Measurements from ENCODE around the gene BCAS3. TPM values are rescaled to one million over a fixed set of nuclear protein-coding genes. Genes with fewer than 3 reads are reported as not detected.
"Not testable (repeated sequence)": the region's sequence is repeated elsewhere in the genome, so short reads cannot be mapped to it uniquely, and the experiment has no call there.

The BCAS3 gene
- total RNA-seq, 2 experiments from 2014 or later: 7.2 to 7.5 TPM

GRCh38 chr17:60964160-60964559 lies 286.5 kb downstream of the BCAS3 start:
- Mint-ChIP-seq H3K36me3 (ENCODE audit: low read depth) (peaks cover 14% of the 10 kb centered on the region), H3K9me3 (peaks cover 14% of the 10 kb centered on the region), H3K27me3 (ENCODE audit: low read depth) (no peaks in the 10 kb centered on the region), H3K27ac (no peak overlapping the region), H3K4me3 (no peak overlapping the region), H3K4me1 (ENCODE audit: low read depth) (no peaks in the 10 kb centered on the region)
- intact Hi-C loops (cut with micrococcal nuclease): loop anchor here (10.0 kb wide), 1 partner anchor 581 kb away; no protein-coding TSS in a partner anchor
- CTCF ChIA-PET: interaction anchor here (0.6 kb wide), 1 partner anchor 53 kb away, joined by 3 read pairs; no protein-coding TSS in a partner anchor
- no peak for DNase-seq

- H3K9me3 Mint-ChIP-seq: peaks cover 11% of the 10 kb centered on the region
- no peak for DNase-seq
- no peak overlapping the region for H3K27ac Mint-ChIP-seq
- CTCF ChIA-PET: no interaction called here
- H3K4me1 Mint-ChIP-seq (ENCODE audit: low read depth): no peaks in the 10 kb centered on the region
- H3K4me3 Mint-ChIP-seq: no peak overlapping the region
- intact Hi-C loops (cut with micrococcal nuclease): loop anchor here (10.0 kb wide), 1 partner anchor 577 kb away; no protein-coding TSS in a partner anchor
- no peaks in the 10 kb centered on the region for H3K27me3 Mint-ChIP-seq (ENCODE audit: low read depth)
- peaks cover 10% of the 10 kb centered on the region for H3K36me3 Mint-ChIP-seq (ENCODE audit: low read depth)
Measured at GRCh38 chr17:60968266-60968665, 290.6 kb downstream of the BCAS3 start.

- Mint-ChIP-seq H3K36me3 (ENCODE audit: low read depth) (peaks cover 6% of the 10 kb centered on the region), H3K4me3 (no peak overlapping the region)
- intact Hi-C loops (cut with micrococcal nuclease): loop anchor here (2.0 to 10.0 kb wide), 3 partner anchors 247 to 575 kb away; no protein-coding TSS in a partner anchor
Measured at GRCh38 chr17:60969500-60970037, 291.9 kb downstream of the BCAS3 start.

GRCh38 chr17:60970741-60971140 lies 293.1 kb downstream of the BCAS3 start:
- Mint-ChIP-seq H3K27me3 (ENCODE audit: low read depth) (no peaks in the 10 kb centered on the region), H3K4me1 (ENCODE audit: low read depth) (no peaks in the 10 kb centered on the region), H3K4me3 (no peak overlapping the region), H3K27ac (no peak overlapping the region), H3K36me3 (ENCODE audit: low read depth) (peaks cover 6% of the 10 kb centered on the region), H3K9me3 (peaks cover 11% of the 10 kb centered on the region)
- intact Hi-C loops (cut with micrococcal nuclease): loop anchor here (1.0 to 5.0 kb wide), 3 partner anchors 248 to 442 kb away; no protein-coding TSS in a partner anchor
- no peak for DNase-seq
- CTCF ChIA-PET: interaction anchor here (0.9 to 2.5 kb wide), 4 partner anchors 22 to 419 kb away, joined by 3 to 10 read pairs (median 3); no protein-coding TSS in a partner anchor

More at GRCh38 chr17:60969500-60970037, 291.9 kb downstream of the BCAS3 start:
- Mint-ChIP-seq H3K27me3 (ENCODE audit: low read depth) (no peaks in the 10 kb centered on the region), H3K27ac (no peak overlapping the region), H3K9me3 (peaks cover 11% of the 10 kb centered on the region), H3K4me1 (ENCODE audit: low read depth) (no peaks in the 10 kb centered on the region)
- CTCF ChIA-PET: no interaction called here
- no peak for DNase-seq

GRCh38 chr17:60971515-60972369 lies 294.1 kb downstream of the BCAS3 start:
- CTCF ChIA-PET: interaction anchor here (0.6 to 2.5 kb wide), 12 partner anchors 15 to 686 kb away, joined by 3 to 10 read pairs (median 3); no protein-coding TSS in a partner anchor
- Mint-ChIP-seq H3K27ac (no peak overlapping the region), H3K27me3 (ENCODE audit: low read depth) (no peaks in the 10 kb centered on the region), H3K9me3 (peaks cover 9% of the 10 kb centered on the region), H3K36me3 (ENCODE audit: low read depth) (peaks cover 4% of the 10 kb centered on the region), H3K4me3 (no peak overlapping the region), H3K4me1 (ENCODE audit: low read depth) (no peaks in the 10 kb centered on the region)
- DNase-seq: peak; percentile 69
- intact Hi-C loops (cut with micrococcal nuclease): loop anchor here (1.0 to 5.0 kb wide), 3 partner anchors 249 to 441 kb away; no protein-coding TSS in a partner anchor

GRCh38 chr17:60976861-60977260 lies 299.2 kb downstream of the BCAS3 start:
- H3K36me3 Mint-ChIP-seq (ENCODE audit: low read depth); DNase-seq; H3K4me3 Mint-ChIP-seq; H3K4me1 Mint-ChIP-seq (ENCODE audit: low read depth); CTCF ChIA-PET; H3K9me3 Mint-ChIP-seq; H3K27ac Mint-ChIP-seq; intact Hi-C loops (cut with micrococcal nuclease); H3K27me3 Mint-ChIP-seq (ENCODE audit: low read depth): not testable (repeated sequence)

- CTCF ChIA-PET: no interaction called here
- no peaks in the 10 kb centered on the region for H3K4me1 Mint-ChIP-seq (ENCODE audit: low read depth)
Measured at GRCh38 chr17:60989379-60989778, 311.7 kb downstream of the BCAS3 start.

GRCh38 chr17:60989846-60990245 lies 312.2 kb downstream of the BCAS3 start:
- Mint-ChIP-seq H3K27me3 (ENCODE audit: low read depth) (no peaks in the 10 kb centered on the region), H3K4me3 (no peak overlapping the region), H3K27ac (no peak overlapping the region), H3K4me1 (ENCODE audit: low read depth) (no peaks in the 10 kb centered on the region), H3K36me3 (ENCODE audit: low read depth) (peaks cover 1% of the 10 kb centered on the region), H3K9me3 (no peaks in the 10 kb centered on the region)
- no peak for DNase-seq
- CTCF ChIA-PET: no interaction called here
- intact Hi-C loops (cut with micrococcal nuclease): no loop called here

More at GRCh38 chr17:60989379-60989778, 311.7 kb downstream of the BCAS3 start:
- Mint-ChIP-seq H3K9me3 (no peaks in the 10 kb centered on the region), H3K27ac (no peak overlapping the region), H3K36me3 (ENCODE audit: low read depth) (peaks cover 1% of the 10 kb centered on the region), H3K4me3 (no peak overlapping the region), H3K27me3 (ENCODE audit: low read depth) (no peaks in the 10 kb centered on the region)
- intact Hi-C loops (cut with micrococcal nuclease): no loop called here
- no peak for DNase-seq

- no peak for DNase-seq
- Mint-ChIP-seq H3K27me3 (ENCODE audit: low read depth) (no peaks in the 10 kb centered on the region), H3K4me3 (no peak overlapping the region), H3K27ac (no peak overlapping the region), H3K4me1 (ENCODE audit: low read depth) (no peaks in the 10 kb centered on the region), H3K9me3 (no peaks in the 10 kb centered on the region), H3K36me3 (ENCODE audit: low read depth) (peaks cover 1% of the 10 kb centered on the region)
- CTCF ChIA-PET: no interaction called here
- intact Hi-C loops (cut with micrococcal nuclease): no loop called here
Measured at GRCh38 chr17:60993497-60993896, 315.8 kb downstream of the BCAS3 start.

- Mint-ChIP-seq H3K27me3 (ENCODE audit: low read depth) (no peaks in the 10 kb centered on the region), H3K9me3 (no peaks in the 10 kb centered on the region), H3K27ac (no peak overlapping the region), H3K36me3 (ENCODE audit: low read depth) (peaks cover 1% of the 10 kb centered on the region), H3K4me3 (no peak overlapping the region), H3K4me1 (ENCODE audit: low read depth) (no peaks in the 10 kb centered on the region)
- no peak for DNase-seq
- intact Hi-C loops (cut with micrococcal nuclease): no loop called here
- CTCF ChIA-PET: no interaction called here
Measured at GRCh38 chr17:60995680-60996079, 318.0 kb downstream of the BCAS3 start.

- no peaks in the 10 kb centered on the region for H3K4me1 Mint-ChIP-seq (ENCODE audit: low read depth)
- H3K4me3 Mint-ChIP-seq: no peak overlapping the region
- H3K36me3 Mint-ChIP-seq (ENCODE audit: low read depth): no peaks in the 10 kb centered on the region
- no peak for DNase-seq
- no peaks in the 10 kb centered on the region for H3K27me3 Mint-ChIP-seq (ENCODE audit: low read depth)
- CTCF ChIA-PET: interaction anchor here (0.6 to 1.2 kb wide), 7 partner anchors 8 to 389 kb away, joined by 3 to 8 read pairs (median 3); no protein-coding TSS in a partner anchor
- no peaks in the 10 kb centered on the region for H3K9me3 Mint-ChIP-seq
- H3K27ac Mint-ChIP-seq: no peak overlapping the region
- intact Hi-C loops (cut with micrococcal nuclease): loop anchor here (5.0 kb wide), 1 partner anchor 279 kb away; no protein-coding TSS in a partner anchor
Measured at GRCh38 chr17:61000911-61001310, 323.3 kb downstream of the BCAS3 start.

- intact Hi-C loops (cut with micrococcal nuclease): loop anchor here (1.0 to 5.0 kb wide), 4 partner anchors 280 to 408 kb away; no protein-coding TSS in a partner anchor
- Mint-ChIP-seq H3K4me3 (no peak overlapping the region), H3K9me3 (no peaks in the 10 kb centered on the region), H3K27ac (no peak overlapping the region), H3K27me3 (ENCODE audit: low read depth) (no peaks in the 10 kb centered on the region), H3K4me1 (ENCODE audit: low read depth) (no peaks in the 10 kb centered on the region), H3K36me3 (ENCODE audit: low read depth) (no peaks in the 10 kb centered on the region)
- no peak for DNase-seq
- CTCF ChIA-PET: no interaction called here
Measured at GRCh38 chr17:61002316-61002736, 324.7 kb downstream of the BCAS3 start.

Measured in activated naive CD4-positive, alpha-beta T cell treated with anti-CD3 and anti-CD28 coated beads for 36 hours (primary cell).